PC-9 (cell line): ENCODE results near the gene LMNB1. TPM values are rescaled to one million over a fixed set of nuclear protein-coding genes. Genes with fewer than 3 reads are reported as not detected.

Source experiments
- BruUV-seq: library from RNA; stranded (reverse); fragments of 400-500 nt; replicated peaks from 2 replicates; lab custom pipeline; 2021; lab: Mats Ljungman, UMichigan
- CTCF ChIA-PET: fragments of 300-600 bp; sonication (Branson Sonifier 250); formaldehyde crosslinking; loops from one replicate; lab custom pipeline; 2022; ENCODE audit warnings: antibody characterized with exemption; lab: Charles Lee
- POLR2A ChIA-PET: fragments of 300-600 bp; sonication (Branson Sonifier 250); formaldehyde crosslinking; loops from one replicate; lab custom pipeline; 2022; ENCODE audit warnings: antibody characterized with exemption; ENCODE audit not compliant: unreplicated experiment; lab: Charles Lee
- DNase-seq, 2 experiments: peaks; one replicate each; pipeline versions ENCODE4 v3.0.0 to v3.0.0-alpha.2; 2015 to 2022; ENCODE audit warnings: mixed read lengths in 1 of 2
- H2AFZ ChIP-seq: fragments of 200-600 bp; sonication (generic); 2 replicates; pipeline ENCODE4 v1.8.1; 2017; ENCODE audit warnings: antibody characterized with exemption
- H3F3A ChIP-seq: fragments of 200-600 bp; sonication (generic); 2 replicates; pipeline ENCODE4 v1.8.1; 2017; ENCODE audit warnings: antibody characterized with exemption, mild to moderate bottlenecking, low read depth; ENCODE audit not compliant: insufficient read depth
- H3K27ac ChIP-seq: fragments of 200-600 bp; sonication (generic); 2 replicates; pipeline ENCODE4 v1.6.1; 2016; ENCODE audit warnings: mixed run types
- H3K27me3 ChIP-seq: fragments of 200-600 bp; sonication (generic); 2 replicates; pipeline ENCODE4 v1.6.1; 2016; ENCODE audit warnings: low read depth, mixed run types; ENCODE audit not compliant: insufficient read depth
- H3K36me3 ChIP-seq: fragments of 200-600 bp; sonication (generic); 2 replicates; pipeline ENCODE4 v1.6.1; 2016; ENCODE audit warnings: low read depth, mixed run types
- H3K4me1 ChIP-seq: fragments of 200-600 bp; sonication (generic); replicated peaks from 2 replicates; pipeline ENCODE4 v1.6.1; 2016; ENCODE audit warnings: mixed run types; ENCODE audit not compliant: insufficient read depth
- H3K4me2 ChIP-seq: fragments of 200-600 bp; sonication (generic); 2 replicates; pipeline ENCODE4 v1.6.1; 2017; ENCODE audit warnings: mixed run types
- H3K4me3 ChIP-seq: fragments of 200-600 bp; sonication (generic); 2 replicates; pipeline ENCODE4 v1.6.1; 2016; ENCODE audit warnings: mixed run types
- H3K79me2 ChIP-seq: fragments of 200-600 bp; sonication (generic); 2 replicates; pipeline ENCODE4 v1.6.1; 2017; ENCODE audit warnings: low read depth, mixed run types
- H3K9me2 ChIP-seq: fragments of 200-600 bp; sonication (generic); 2 replicates; pipeline ENCODE4 v1.8.1; 2017; ENCODE audit warnings: mild to moderate bottlenecking; ENCODE audit not compliant: insufficient read depth
- H3K9me3 ChIP-seq: fragments of 200-600 bp; sonication (generic); 2 replicates; pipeline ENCODE4 v1.8.1; 2016; ENCODE audit warnings: low read depth; ENCODE audit not compliant: insufficient read depth
- H4K20me1 ChIP-seq: fragments of 200-600 bp; sonication (generic); 2 replicates; pipeline ENCODE4 v1.8.1; 2017; ENCODE audit not compliant: insufficient read depth
- CTCF ChIP-seq: fragments of 200-600 bp; sonication (generic); conservative IDR thresholded peaks from 2 replicates; pipeline ENCODE4 v1.6.1; 2017; ENCODE audit warnings: mixed run types, antibody characterized with exemption, mild to moderate bottlenecking, moderate library complexity
- EZH2 ChIP-seq: fragments of 200-600 bp; sonication (generic); IDR thresholded peaks from 2 replicates; pipeline ENCODE4 v1.8.0; 2017; ENCODE audit warnings: antibody characterized with exemption, low read depth
- intact Hi-C: fragments of 100-400 bp; cut with micrococcal nuclease; formaldehyde crosslinking; loops from one replicate; pipeline ENCODE4 v1.10.0; 2022; ENCODE audit not compliant: unreplicated experiment
- total RNA-seq: library from RNA; stranded (reverse); gene quantifications from 2 replicates; pipeline ENCODE4 v1.2.3, GENCODE V29; 2021

LMNB1 gene
- total RNA-seq, 1 experiment from 2014 or later: 117 TPM

DNA sequence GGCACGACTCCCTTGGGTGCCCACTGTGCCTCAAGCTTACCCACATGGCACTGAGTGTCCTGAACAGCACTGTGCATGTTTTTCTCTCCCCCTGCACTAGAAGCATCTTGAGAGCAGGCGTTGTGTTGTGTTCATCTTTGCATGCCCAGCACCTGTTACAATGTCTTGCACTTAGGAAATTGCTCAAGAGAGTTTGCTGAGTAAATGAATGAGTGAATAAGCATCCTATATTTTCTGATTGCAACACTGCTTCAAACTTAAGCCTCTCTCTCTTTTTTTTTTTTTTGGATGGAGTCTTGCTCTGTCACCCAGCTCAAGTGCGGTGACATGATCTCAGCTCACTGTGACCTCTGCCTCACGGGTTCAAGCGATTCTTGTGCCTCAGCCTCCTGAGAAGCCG lies 94.5 kb downstream of the LMNB1 start:
- CTCF ChIA-PET: no interaction called here
- Histone ChIP-seq H3K27ac (no peak overlapping the region), H3K4me2 (no peak overlapping the region), H3K9me2 (no peaks in the 10 kb centered on the region), H4K20me1 (no peaks in the 10 kb centered on the region), H3F3A (no peaks in the 10 kb centered on the region), H3K36me3 (no peaks in the 10 kb centered on the region), H3K79me2 (no peaks in the 10 kb centered on the region), H3K4me1 (no peaks in the 10 kb centered on the region), H3K27me3 (no peaks in the 10 kb centered on the region), H3K4me3 (no peak overlapping the region), H2AFZ (no peak overlapping the region), H3K9me3 (no peaks in the 10 kb centered on the region)
- POLR2A ChIA-PET: no interaction called here
- no peak for DNase-seq
- intact Hi-C loops: no loop called here
- TF ChIP-seq EZH2: no peak
- no peak for TF ChIP-seq CTCF
- BruUV-seq: no TSS peak

DNA sequence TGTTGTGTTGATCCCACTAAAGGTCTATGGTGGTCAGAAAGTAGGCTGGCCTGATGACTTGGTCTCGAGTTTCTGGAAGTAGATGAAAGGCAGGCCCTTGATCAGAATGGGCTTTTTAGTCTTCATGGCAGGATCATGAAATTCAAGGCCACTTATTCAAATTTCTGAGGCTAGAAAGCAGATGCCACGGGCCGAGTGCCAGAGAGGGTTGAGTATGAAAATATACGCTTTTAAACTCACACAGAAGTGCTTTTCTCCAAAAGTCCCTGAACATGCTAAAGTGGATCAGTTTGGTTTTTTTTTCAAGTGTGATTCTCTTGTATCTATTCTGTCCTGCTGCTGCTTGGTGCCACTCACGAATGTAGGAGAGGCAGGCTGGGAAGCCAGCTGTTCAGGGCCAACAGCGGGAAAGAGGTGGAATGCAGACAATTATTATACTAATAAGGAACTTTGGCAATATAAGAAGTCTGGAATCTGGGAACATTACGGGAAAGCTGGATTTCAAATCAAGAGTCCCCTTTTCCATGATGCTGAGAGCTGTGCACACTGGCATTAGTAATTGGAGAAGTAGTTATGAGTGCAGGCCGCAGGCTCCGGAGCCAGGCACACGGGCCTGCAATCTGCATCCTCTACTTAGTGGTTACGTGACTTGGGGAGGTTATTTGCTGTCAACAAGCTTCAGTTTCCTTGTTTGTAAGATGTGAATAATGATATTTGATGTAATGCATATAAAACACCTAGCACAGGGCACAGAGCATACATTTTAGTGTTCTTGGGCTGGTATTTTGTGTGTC lies 95.8 kb downstream of the LMNB1 start:
- Histone ChIP-seq H3K36me3 (no peaks in the 10 kb centered on the region), H2AFZ (no peak overlapping the region), H3F3A (no peaks in the 10 kb centered on the region), H3K4me3 (no peak overlapping the region), H3K9me2 (no peaks in the 10 kb centered on the region), H3K27ac (no peak overlapping the region), H3K4me1 (no peaks in the 10 kb centered on the region), H3K79me2 (no peaks in the 10 kb centered on the region), H4K20me1 (no peaks in the 10 kb centered on the region), H3K4me2 (no peak overlapping the region), H3K9me3 (no peaks in the 10 kb centered on the region), H3K27me3 (no peaks in the 10 kb centered on the region)
- TF ChIP-seq CTCF: no peak
- no peak for TF ChIP-seq EZH2
- CTCF ChIA-PET: no interaction called here
- intact Hi-C loops: no loop called here
- POLR2A ChIA-PET: no interaction called here
- DNase-seq: no peak
- BruUV-seq: no TSS peak

DNA sequence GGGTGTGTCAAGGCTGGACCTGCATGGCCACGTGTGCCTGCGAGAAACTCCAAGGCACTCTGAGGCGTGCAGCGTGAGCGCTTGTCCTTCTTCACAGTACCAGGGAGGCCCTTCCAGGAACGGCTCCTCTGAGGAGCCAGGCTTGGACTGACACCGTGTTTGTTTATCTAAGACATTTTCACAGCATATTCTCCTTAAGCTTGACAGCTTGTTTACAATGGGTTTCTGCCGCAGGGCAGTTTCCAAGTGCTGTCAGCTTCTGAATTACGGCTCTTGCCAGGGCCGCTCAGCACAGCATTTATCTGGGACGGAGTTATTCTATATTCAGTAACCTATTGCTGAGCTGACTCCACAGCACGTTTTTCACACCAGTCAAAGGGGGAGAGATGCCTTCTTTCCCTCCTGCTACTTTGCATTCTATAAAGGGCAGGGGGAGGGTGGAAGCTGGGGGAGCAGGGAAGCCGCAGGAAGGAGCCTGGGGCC lies 98.4 kb downstream of the LMNB1 start:
- no peak for TF ChIP-seq EZH2
- no peak for TF ChIP-seq CTCF
- DNase-seq: no peak
- no peaks in the 10 kb centered on the region for H3K9me3 ChIP-seq

More for the DNA sequence above, 98.4 kb downstream of the LMNB1 start:
- Histone ChIP-seq H3K27ac (no peak overlapping the region), H3K4me1 (no peaks in the 10 kb centered on the region), H4K20me1 (no peaks in the 10 kb centered on the region), H3K4me3 (no peak overlapping the region), H3K4me2 (no peak overlapping the region), H3F3A (no peaks in the 10 kb centered on the region), H3K36me3 (no peaks in the 10 kb centered on the region), H3K9me2 (no peaks in the 10 kb centered on the region), H3K79me2 (no peaks in the 10 kb centered on the region), H2AFZ (no peak overlapping the region), H3K27me3 (no peaks in the 10 kb centered on the region)
- POLR2A ChIA-PET: no interaction called here
- intact Hi-C loops: no loop called here
- no TSS peak for BruUV-seq
- CTCF ChIA-PET: no interaction called here
